Germinal center (tissue), 1 donor: Measurements from ENCODE around the gene SLC39A11.
"Not testable (repeated sequence)": the region's sequence is repeated elsewhere in the genome, so short reads cannot be mapped to it uniquely, and the experiment has no call there.

ENCODE experiments used
- DNase-seq: peaks from one replicate; pipeline ENCODE4 v3.0.0; 2012; ENCODE audit warnings: mixed read lengths, low spot score

SLC39A11 gene

GRCh38 chr17:72829883-72830282 lies 262.6 kb downstream of the SLC39A11 start:
- no peak for DNase-seq

DNA sequence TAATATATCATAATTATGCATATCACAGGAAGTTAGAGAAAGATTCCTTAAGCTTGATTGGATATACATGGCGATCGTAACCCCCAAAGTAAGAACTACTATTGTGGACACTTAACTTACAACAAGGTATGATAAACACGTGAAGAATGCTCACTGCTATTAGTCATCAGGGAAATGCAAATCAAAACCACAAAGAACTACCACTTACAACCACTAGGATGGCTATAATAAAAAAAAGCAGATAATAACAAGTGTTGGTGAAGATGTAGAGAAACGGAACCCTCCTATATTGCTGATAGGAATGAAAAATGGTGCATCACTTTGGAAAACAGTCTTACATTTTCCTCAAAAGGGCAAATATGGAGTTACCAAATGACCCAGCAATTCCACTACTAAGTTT lies 265.9 kb downstream of the SLC39A11 start:
- no peak for DNase-seq

- DNase-seq, result not testable (repeated sequence)
Observed at GRCh38 chr17:72826059-72826458, 266.4 kb downstream of the SLC39A11 start.

DNA sequence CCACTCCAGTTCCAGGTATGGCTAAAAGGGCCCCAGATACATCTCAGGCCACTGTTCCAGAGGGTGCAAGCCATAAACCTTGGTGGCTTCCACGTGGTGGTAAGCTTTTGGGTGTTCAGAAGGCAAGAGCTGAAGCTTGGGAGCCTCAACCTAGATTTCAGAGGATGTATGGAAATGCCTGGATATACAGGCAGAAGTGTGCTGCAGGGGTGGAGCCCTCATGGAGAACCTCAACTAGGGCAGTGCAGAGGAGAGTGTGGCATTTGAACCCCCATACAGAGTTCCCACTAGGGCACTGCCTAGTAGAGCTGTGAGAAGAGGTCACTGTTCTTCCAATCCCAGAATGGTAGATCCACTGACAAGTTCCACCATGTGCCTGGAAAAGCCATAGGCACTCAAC lies 267.3 kb downstream of the SLC39A11 start:
- no peak for DNase-seq

DNA sequence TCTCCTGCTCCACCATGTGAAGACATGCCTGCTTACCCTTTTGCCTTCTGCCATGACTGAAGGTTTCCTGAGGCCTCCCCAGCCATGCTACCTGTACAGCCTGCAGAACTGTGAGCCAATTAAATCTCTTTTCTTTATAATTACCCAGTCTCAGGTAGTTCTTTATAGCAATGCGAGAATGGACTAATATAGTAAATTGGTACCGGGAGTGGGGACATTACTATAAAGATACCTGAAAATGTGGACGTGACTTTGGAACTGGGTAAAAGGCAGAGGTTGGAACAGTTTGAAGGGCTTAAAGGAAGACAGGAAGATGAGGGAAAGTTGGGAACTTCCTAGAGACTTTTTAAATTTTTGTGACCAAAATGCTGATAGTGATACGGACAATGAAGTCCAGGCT lies 268.2 kb downstream of the SLC39A11 start:
- not testable (repeated sequence) for DNase-seq

DNA sequence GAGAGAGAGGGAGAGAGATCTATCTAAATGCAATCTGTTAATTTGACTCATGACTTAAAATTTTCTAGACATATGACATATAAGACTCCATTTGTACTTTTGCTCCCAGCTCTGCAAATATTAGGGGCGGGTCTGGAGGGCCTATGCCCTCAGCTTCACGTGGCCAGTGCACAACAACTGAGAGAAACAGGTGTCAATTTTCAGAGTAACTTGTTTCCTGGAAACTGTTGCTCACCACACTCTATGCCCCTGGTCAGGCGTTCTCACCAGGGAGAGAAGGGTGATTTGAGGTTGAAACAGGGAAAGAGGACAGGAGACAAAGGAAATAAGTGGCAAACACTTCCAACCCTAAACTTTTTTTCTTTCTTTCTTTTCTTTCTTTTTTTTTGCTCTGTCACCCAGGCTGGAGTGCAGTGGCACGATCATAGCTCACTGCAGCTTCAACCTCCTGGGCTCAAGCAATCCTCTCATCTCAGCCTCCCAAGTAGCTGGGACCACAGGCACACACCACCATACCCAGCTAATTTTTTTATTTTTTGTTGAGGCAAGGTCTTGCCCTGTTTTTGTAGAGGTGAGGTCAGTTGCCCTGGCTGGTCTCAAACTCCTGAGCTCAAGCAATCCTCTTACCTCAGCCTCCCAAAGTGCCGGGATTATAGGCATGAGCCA lies 270.0 kb downstream of the SLC39A11 start:
- no peak for DNase-seq

GRCh38 chr17:72816406-72816805 lies 276.1 kb downstream of the SLC39A11 start:
- no peak for DNase-seq

GRCh38 chr17:72813481-72813880 lies 279.0 kb downstream of the SLC39A11 start:
- DNase-seq, result no peak

DNA sequence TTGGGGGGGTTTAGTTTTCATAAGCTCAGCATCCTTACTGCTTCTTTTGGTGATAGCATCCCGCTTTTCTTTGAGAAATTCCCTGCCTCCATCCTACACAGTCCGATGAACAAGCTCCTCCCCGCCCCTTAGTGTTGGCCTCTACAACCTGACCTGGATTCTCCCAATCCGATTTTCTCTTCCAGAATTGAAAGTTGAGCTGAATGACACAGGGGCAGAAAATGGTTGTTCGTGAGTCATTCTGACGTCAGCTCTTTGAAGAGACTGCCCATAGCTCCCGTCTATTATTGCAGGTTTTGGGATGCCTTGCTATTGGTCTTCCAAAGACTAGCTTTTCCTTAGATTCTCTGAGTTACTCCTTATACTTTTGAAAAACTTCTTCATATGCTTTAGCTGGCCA lies 279.7 kb downstream of the SLC39A11 start:
- DNase-seq, result no peak

GRCh38 chr17:72811976-72812687 lies 280.4 kb downstream of the SLC39A11 start:
- no peak for DNase-seq

DNA sequence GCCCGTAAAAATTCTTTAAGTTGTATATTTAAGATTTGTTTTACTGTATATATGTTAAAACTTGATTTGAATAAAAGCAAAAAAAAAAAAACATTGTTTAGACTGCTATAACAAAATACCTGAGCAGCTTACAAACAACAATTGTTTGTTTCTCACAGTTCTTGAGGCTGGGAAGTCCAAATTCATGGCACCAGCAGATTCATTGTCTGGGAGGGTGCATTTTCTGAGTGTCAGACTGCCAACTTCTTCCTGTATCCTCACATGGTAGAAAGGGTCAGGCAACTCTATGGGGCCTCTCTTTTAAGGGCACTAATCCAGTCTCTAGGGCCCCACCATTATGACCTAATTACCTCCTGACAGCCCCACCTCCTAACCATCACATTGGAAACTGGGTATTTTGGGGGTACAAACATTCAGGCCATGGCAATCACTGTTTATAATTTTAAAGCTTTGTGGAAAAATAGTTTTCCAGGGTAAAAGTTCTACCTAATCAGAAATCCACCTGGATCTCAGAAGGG lies 281.4 kb downstream of the SLC39A11 start:
- DNase-seq, result no peak

DNA sequence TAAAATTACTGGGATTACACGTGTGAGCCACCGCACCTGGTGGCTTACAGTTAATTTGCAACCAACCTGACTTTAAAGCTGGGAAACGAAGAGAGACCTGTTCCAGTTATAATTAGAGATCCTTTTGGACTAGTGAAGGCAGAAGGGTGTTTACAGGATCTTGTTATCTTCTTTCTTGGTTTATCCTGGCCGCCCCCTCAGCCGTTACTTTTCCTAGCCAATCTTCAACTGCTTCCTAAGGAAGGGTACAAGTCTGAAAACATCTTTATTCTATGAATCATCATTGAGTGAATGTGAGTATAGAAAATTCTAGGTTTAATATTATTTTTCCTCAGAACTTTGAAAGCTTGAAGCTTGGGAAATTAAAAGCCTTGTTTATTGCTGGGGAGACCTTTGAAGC lies 286.5 kb downstream of the SLC39A11 start:
- DNase-seq, result no peak

GRCh38 chr17:72804949-72805707 lies 287.4 kb downstream of the SLC39A11 start:
- DNase-seq, result no peak

DNA sequence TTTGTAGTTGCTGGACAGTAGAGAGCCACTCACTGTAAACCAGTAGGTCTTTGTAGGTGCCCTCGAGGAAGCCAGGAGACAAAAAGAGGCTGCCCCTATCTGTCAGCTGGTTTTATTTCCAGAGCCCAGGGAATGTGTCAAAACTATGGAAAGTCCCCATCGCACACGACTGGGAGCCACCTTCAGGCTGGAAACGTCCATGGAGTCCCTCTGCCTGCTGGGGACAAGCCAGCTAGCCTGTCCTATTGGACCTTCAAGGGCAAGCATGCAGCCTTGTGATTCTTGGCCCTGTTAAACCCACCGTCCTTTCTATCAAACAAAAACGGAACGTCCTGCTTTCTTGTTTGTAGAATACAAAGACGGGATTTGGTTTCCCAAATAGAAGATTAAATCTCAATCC lies 289.8 kb downstream of the SLC39A11 start:
- DNase-seq, result no peak

DNA sequence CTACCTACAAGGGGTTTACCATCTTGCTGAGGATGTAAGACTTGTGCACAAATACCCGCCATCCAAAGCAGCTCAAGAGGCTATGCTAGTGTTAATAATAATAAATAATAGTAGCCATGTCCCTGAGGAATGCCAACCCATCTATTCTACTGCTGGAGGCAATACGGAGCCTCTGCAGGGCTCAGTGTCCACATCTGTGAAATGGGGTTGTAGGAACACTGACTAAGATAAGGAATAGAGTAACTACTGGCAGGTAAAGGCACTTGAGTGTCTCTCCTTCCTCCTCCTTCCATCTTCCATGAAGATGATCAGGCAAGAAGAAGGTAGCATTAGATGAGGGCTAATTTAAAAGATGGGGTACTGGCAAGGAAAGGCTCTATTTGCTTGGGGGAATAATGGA lies 295.3 kb downstream of the SLC39A11 start:
- DNase-seq, result no peak

GRCh38 chr17:72795941-72796340 lies 296.5 kb downstream of the SLC39A11 start:
- no peak for DNase-seq

DNA sequence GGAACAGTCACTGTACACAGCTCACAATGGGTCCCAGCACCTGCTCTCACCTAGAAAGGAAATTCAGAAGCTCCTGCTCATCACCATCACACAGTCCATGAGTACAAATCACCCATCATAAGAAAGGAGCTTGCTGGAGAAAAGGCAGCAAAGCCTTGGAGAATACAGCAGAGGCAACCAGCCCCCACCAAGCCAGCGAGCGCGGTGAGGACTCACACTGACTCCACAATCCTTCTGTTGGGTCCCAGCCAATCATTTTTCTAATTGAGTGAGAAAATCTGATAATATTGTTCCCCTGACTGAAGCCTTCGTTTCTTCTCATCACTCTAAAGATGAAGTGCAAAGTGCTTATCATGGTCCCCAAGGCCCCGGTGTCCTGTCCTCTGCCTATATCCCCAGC lies 298.3 kb downstream of the SLC39A11 start:
- DNase-seq, result no peak

GRCh38 chr17:72792771-72793170 lies 299.7 kb downstream of the SLC39A11 start:
- DNase-seq, result no peak

GRCh38 chr17:72790190-72790589 lies 302.3 kb downstream of the SLC39A11 start:
- DNase-seq, result no peak

- no peak for DNase-seq
Observed at GRCh38 chr17:72789711-72790110, 302.8 kb downstream of the SLC39A11 start.

DNA sequence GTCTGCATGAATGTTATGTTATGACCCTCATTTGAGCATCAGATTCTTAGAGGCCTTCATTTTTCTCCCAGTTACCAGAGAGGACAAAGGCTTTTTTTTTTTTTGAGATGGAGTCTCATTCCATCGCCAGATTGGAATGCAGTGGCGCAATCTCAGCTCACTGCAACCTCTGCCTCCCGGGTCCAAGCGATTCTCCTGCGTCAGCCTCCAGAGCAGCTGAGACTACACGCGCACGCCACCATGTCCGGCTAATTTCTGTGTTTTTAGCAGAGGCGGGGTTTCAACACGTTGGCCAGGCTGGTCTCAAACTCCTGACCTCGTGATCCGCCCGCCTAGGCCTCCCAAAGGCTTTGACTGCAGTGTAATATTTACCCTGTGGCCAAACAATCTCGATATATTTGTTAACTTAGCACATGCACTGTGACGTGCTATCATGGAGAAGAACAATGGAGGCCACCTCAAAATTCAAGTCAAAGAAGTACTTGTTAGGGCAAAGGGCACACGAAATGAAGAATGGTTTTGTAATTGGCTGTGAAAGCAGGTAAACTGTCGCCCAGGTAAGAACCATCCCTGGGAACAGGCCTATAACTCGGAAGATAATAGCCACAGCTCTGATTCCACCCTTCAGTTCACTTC lies 303.4 kb downstream of the SLC39A11 start:
- DNase-seq, result no peak

- DNase-seq, result no peak
Observed at GRCh38 chr17:72786209-72786608, 306.3 kb downstream of the SLC39A11 start.
